ENCODE measurements around the gene PPDPF.

DNA sequence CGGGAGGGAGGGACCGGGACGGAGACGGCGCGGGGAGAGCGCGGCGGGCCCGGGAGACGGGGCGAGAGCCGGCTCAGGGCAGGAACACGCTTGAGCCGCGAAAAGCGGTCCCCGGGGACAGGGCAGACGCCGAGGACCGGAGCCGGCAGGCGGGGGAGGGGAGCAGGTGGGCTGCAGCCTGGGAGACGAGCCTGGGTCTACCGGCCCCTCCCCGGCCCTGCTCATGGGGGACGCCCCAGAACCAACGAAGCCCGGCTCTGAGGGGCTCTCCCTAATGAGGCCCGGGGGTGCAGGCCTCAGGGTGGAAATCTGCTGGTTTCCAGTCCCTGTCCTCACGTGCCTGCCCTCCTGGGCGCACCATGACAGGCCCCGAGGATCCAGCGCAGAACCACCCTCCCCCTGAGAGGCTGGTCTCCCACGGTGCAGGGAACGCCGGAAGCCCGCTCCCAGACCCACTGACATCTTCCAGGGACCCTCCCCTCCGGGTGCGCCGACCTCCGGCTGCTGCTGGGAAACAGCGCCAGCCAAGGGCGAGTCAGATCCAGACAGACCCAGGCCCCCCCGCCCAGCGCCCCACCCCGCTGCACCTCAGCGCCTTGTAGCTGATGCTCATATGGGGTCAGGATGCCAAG lies 21.1 kb upstream of the PPDPF start:
- TF ChIP-seq CTCF (IDR thresholded peaks at IDR 0.05) = no peak
- no peak for TF ChIP-seq POLR2A (IDR thresholded peaks at IDR 0.05)

Data from testis (tissue), 2 donors.